ENCODE data around the gene BUB1B.

GRCh38 chr15:40151991-40152390 lies 8.9 kb upstream of the BUB1B start:
- TF ChIP-seq POLR2A (IDR thresholded peaks at IDR 0.05) (no peak), CTCF (IDR thresholded peaks at IDR 0.05) (no peak), EP300 (IDR thresholded peaks at IDR 0.05) (no peak)
